ENCODE data around the gene SMIM45.

The SMIM45 gene

DNA sequence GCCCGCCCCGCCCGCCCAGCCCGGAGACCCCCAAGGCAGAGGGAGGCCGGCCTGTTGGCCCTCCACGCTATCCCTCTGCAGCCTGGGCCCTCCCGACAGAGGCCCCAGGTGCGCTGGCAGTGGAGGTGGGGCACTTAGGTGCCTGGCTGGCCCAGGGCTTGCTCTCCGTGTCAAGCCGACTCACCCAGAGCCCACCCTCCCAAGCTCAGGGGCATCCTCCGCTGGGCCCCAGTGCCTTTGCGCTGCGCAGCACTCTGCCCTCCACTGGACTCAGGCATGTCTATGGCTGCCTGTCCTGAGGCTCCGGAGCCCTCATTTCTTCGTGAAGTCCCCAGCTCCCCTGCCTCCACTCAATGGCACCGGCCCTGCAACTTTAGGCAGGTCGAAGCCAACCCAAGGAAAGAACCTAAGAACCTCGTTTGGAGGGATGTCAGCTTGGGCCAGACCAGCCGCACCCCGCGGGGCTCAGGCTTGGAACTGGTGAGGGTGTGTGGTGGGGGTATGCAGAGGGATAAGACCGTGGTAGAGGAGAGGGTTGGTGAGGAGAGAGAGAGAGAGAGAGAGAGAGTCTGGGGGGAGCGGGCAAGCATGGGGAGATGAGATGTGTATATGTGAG, 6.1 kb downstream of the SMIM45 start:
- no peaks in the 10 kb centered on the region for H3K4me1 ChIP-seq (ENCODE audit: insufficient read depth, low read length)
- Mint-ChIP-seq H3K4me1 (peaks cover 3 to 5% (median 4%) of the 10 kb centered on the region in 3 donors), H3K27ac (no peak overlapping the region), H3K9me3 (no peaks in the 10 kb centered on the region), H3K36me3 (no peaks in the 10 kb centered on the region), H3K27me3 (no peaks in the 10 kb centered on the region), H3K4me3 (peak overlapping the region in 1 of 7 donors; percentile 9)
- no peak for DNase-seq
- no peaks in the 10 kb centered on the region for H3K36me3 ChIP-seq (ENCODE audit: insufficient read depth, low read length)
- ChIA-PET CTCF (interaction anchor here (1.1 to 1.8 kb wide), 3 partner anchors 17 to 261 kb away, joined by 3 to 5 read pairs (median 4); no protein-coding TSS in a partner anchor), POLR2A (no interaction called here)
- H3K9me3 ChIP-seq (ENCODE audit: low read length): no peaks in the 10 kb centered on the region
- H3K27me3 ChIP-seq (ENCODE audit: insufficient read depth, low read length, poor library complexity, severe bottlenecking): no peaks in the 10 kb centered on the region
- no peak overlapping the region for H3K4me3 ChIP-seq (ENCODE audit: low read length)
- no peak overlapping the region for H3K27ac ChIP-seq (ENCODE audit: low read depth, low read length)

DNA sequence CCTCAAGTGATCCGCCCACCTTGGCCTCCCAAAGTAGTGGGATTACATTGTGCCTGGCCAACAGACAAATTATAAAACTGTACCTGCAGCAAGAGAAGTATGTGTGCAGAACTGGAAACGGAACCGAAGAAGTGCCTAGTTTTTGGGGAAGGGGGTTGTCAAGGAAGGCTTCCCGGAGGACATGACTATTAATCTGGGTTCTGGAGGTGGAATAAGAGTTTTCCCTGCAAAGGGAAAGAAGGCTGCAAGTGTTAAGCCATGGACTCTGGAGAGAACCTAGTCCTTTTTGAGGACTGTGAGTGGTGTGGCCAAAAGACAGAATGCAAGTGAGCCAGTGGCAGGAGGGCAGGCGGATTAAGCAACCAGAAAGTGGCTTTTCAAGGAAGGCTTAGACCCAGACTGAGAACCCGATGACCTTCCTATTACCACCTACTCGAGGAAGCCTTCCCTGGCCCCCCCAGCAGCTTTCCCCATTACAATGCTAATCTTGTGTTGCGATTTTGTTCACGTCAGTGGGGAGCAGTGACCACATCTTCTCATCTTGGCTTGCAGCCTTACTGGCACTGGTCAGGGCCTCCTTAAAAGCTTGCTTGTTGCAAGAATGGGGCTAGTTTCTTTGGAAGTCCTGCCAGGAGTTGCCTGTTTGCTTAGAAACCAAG, 11.6 kb downstream of the SMIM45 start:
- no peaks in the 10 kb centered on the region for H3K9me3 ChIP-seq (ENCODE audit: low read length)
- Mint-ChIP-seq H3K9me3 (no peaks in the 10 kb centered on the region), H3K4me3 (no peak overlapping the region), H3K27ac (peak overlapping the region in 2 of 8 donors; percentile 6 to 17), H3K36me3 (no peaks in the 10 kb centered on the region), H3K27me3 (peaks cover 0 to 3% of the 10 kb centered on the region in 2 donors), H3K4me1 (no peaks in the 10 kb centered on the region)
- ChIA-PET POLR2A (no interaction called here), CTCF (no interaction called here)
- H3K36me3 ChIP-seq (ENCODE audit: insufficient read depth, low read length): no peaks in the 10 kb centered on the region
- no peak for DNase-seq
- no peak overlapping the region for H3K27ac ChIP-seq (ENCODE audit: low read depth, low read length)
- no peaks in the 10 kb centered on the region for H3K27me3 ChIP-seq (ENCODE audit: insufficient read depth, low read length, poor library complexity, severe bottlenecking)
- no peaks in the 10 kb centered on the region for H3K4me1 ChIP-seq (ENCODE audit: insufficient read depth, low read length)
- no peak overlapping the region for H3K4me3 ChIP-seq (ENCODE audit: low read length)

GRCh38 chr22:41964112-41964491, 12.2 kb downstream of the SMIM45 start:
- Mint-ChIP-seq H3K9me3 (no peaks in the 10 kb centered on the region), H3K4me3 (no peak overlapping the region), H3K27me3 (peaks cover 0 to 3% of the 10 kb centered on the region in 2 donors), H3K27ac (peak overlapping the region in 1 of 8 donors; percentile 5), H3K4me1 (no peaks in the 10 kb centered on the region), H3K36me3 (no peaks in the 10 kb centered on the region)
- DNase-seq: no peak
- CTCF ChIA-PET: no interaction called here
- H3K4me1 ChIP-seq (ENCODE audit: insufficient read depth, low read length): no peaks in the 10 kb centered on the region
- POLR2A ChIA-PET: no interaction called here
- H3K27me3 ChIP-seq (ENCODE audit: insufficient read depth, low read length, poor library complexity, severe bottlenecking): no peaks in the 10 kb centered on the region
- no peak overlapping the region for H3K27ac ChIP-seq (ENCODE audit: low read depth, low read length)
- no peak overlapping the region for H3K4me3 ChIP-seq (ENCODE audit: low read length)
- H3K9me3 ChIP-seq (ENCODE audit: low read length): no peaks in the 10 kb centered on the region
- H3K36me3 ChIP-seq (ENCODE audit: insufficient read depth, low read length): no peaks in the 10 kb centered on the region

GRCh38 chr22:41966225-41966606, 14.3 kb downstream of the SMIM45 start:
- Mint-ChIP-seq H3K36me3 (no peaks in the 10 kb centered on the region), H3K27me3 (peaks cover 5 to 10% of the 10 kb centered on the region in 2 donors), H3K9me3 (no peaks in the 10 kb centered on the region), H3K27ac (no peak overlapping the region), H3K4me3 (no peak overlapping the region), H3K4me1 (no peaks in the 10 kb centered on the region)
- Histone ChIP-seq H3K9me3 (ENCODE audit: low read length) (no peaks in the 10 kb centered on the region), H3K36me3 (ENCODE audit: insufficient read depth, low read length) (no peaks in the 10 kb centered on the region), H3K4me1 (ENCODE audit: insufficient read depth, low read length) (no peaks in the 10 kb centered on the region), H3K27ac (ENCODE audit: low read depth, low read length) (no peak overlapping the region), H3K27me3 (ENCODE audit: insufficient read depth, low read length, poor library complexity, severe bottlenecking) (no peaks in the 10 kb centered on the region), H3K4me3 (ENCODE audit: low read length) (no peak overlapping the region)
- ChIA-PET POLR2A (interaction anchor here (0.7 kb wide), 1 partner anchor 168 kb away, joined by 5 read pairs; no protein-coding TSS in a partner anchor), CTCF (interaction anchor here (0.9 to 1.5 kb wide), 3 partner anchors 469 to 472 kb away, joined by 3 to 6 read pairs (median 3); no protein-coding TSS in a partner anchor)
- DNase-seq: no peak

DNA sequence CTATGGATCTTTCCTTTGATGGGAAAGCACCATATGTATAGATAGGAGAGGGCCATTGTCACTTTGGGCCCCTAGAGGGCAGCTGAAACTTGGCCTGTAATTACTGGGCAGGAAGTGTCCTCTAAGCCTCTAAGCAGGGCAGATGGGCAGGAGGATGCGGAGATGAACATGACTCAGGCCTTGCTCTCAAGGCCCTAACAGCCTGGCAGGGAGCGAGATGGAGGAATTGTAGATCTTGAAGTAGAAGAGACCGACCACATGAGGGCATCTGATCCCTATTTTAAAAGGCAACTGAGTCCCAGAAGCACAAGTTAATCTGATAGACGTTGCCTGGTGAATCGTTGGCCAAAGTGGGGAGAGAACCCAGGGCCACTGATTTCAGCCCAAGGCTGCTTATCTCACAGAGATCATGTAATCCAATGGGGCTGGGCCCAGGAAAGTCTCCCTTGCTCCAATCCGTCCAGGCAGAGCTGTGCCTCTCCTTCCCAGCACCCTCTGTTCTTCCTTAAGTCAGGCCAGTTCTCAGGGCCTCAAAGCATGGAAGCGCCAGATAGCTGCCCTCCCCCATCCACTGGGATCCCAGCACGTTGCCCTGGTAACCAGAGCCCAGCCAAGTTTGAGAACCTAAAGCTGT, 14.8 kb downstream of the SMIM45 start:
- Histone ChIP-seq H3K4me1 (ENCODE audit: insufficient read depth, low read length) (no peaks in the 10 kb centered on the region), H3K27ac (ENCODE audit: low read depth, low read length) (no peak overlapping the region), H3K4me3 (ENCODE audit: low read length) (no peak overlapping the region), H3K36me3 (ENCODE audit: insufficient read depth, low read length) (no peaks in the 10 kb centered on the region), H3K27me3 (ENCODE audit: insufficient read depth, low read length, poor library complexity, severe bottlenecking) (no peaks in the 10 kb centered on the region), H3K9me3 (ENCODE audit: low read length) (no peaks in the 10 kb centered on the region)
- Mint-ChIP-seq H3K4me3 (no peak overlapping the region), H3K9me3 (no peaks in the 10 kb centered on the region), H3K4me1 (no peaks in the 10 kb centered on the region), H3K27me3 (peaks cover 5 to 14% of the 10 kb centered on the region in 2 donors), H3K36me3 (no peaks in the 10 kb centered on the region), H3K27ac (no peak overlapping the region)
- CTCF ChIA-PET: interaction anchor here (0.9 to 2.6 kb wide), 5 partner anchors 125 to 478 kb away, joined by 3 to 11 read pairs (median 3); no protein-coding TSS in a partner anchor
- peak in 2 of 5 donors; percentile 20 to 33 for DNase-seq
- POLR2A ChIA-PET: interaction anchor here (0.7 kb wide), 1 partner anchor 168 kb away, joined by 5 read pairs; no protein-coding TSS in a partner anchor

DNA sequence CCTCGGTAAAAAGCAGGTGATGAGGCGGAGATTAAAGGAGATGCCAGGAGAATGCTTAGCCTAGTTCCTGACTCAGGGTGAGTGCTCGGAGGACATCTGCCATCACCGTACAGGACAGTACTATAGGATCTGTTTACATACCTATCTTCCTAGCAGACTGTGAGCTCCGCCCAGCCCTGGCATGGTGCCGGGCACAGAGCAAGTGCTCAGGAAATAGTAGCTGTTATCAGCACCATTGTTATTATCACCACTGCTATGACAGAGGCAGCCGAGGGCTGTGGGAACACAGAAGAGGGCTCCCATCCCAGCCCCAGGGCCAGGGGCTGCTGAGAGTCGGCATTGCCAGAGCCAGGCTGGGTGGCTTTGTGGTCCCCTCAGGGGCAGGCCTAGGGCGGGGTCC, 16.7 kb downstream of the SMIM45 start:
- Mint-ChIP-seq H3K27me3 (peaks cover 5 to 24% of the 10 kb centered on the region in 2 donors), H3K36me3 (no peaks in the 10 kb centered on the region), H3K4me1 (no peaks in the 10 kb centered on the region), H3K27ac (no peak overlapping the region), H3K4me3 (no peak overlapping the region), H3K9me3 (no peaks in the 10 kb centered on the region)
- H3K27ac ChIP-seq (ENCODE audit: low read depth, low read length): no peak overlapping the region
- no peaks in the 10 kb centered on the region for H3K4me1 ChIP-seq (ENCODE audit: insufficient read depth, low read length)
- no peak for DNase-seq
- ChIA-PET POLR2A (no interaction called here), CTCF (interaction anchor here (0.6 to 2.6 kb wide), 3 partner anchors 9 to 476 kb away, joined by 3 to 11 read pairs (median 3); no protein-coding TSS in a partner anchor)
- no peak overlapping the region for H3K4me3 ChIP-seq (ENCODE audit: low read length)
- peaks cover 7% of the 10 kb centered on the region for H3K27me3 ChIP-seq (ENCODE audit: insufficient read depth, low read length, poor library complexity, severe bottlenecking)
- H3K36me3 ChIP-seq (ENCODE audit: insufficient read depth, low read length): no peaks in the 10 kb centered on the region
- no peaks in the 10 kb centered on the region for H3K9me3 ChIP-seq (ENCODE audit: low read length)

- no peaks in the 10 kb centered on the region for H3K36me3 Mint-ChIP-seq
- no peak within 1 kb of the TSS for H3K4me3 Mint-ChIP-seq
- peaks cover 4 to 24% of the 10 kb centered on the region in 2 donors for H3K27me3 Mint-ChIP-seq
- H3K27ac Mint-ChIP-seq: peak within 1 kb of the TSS in 2 of 8 donors; percentile 11 to 26
- Histone ChIP-seq H3K27me3 (ENCODE audit: insufficient read depth, low read length, poor library complexity, severe bottlenecking) (peaks cover 7% of the 10 kb centered on the region), H3K36me3 (ENCODE audit: insufficient read depth, low read length) (no peaks in the 10 kb centered on the region), H3K4me1 (ENCODE audit: insufficient read depth, low read length) (no peaks in the 10 kb centered on the region), H3K27ac (ENCODE audit: low read depth, low read length) (no peak within 1 kb of the TSS), H3K4me3 (ENCODE audit: low read length) (no peak within 1 kb of the TSS), H3K9me3 (ENCODE audit: low read length) (no peaks in the 10 kb centered on the region)
- no peaks in the 10 kb centered on the region for H3K4me1 Mint-ChIP-seq
- POLR2A ChIA-PET: no interaction called here
- no peaks in the 10 kb centered on the region for H3K9me3 Mint-ChIP-seq
- DNase-seq: no peak
- CTCF ChIA-PET: interaction anchor here (2.6 kb wide), 1 partner anchor 475 kb away, joined by 11 read pairs; no protein-coding TSS in a partner anchor
Observed at GRCh38 chr22:41969110-41969646, 17.2 kb downstream of the SMIM45 start, which contains the start of gene SEPTIN3. Gene SEPTIN3, plus strand, starts transcription at chr22:41969443. Its CDS starts 2,050 bp downstream, at chr22:41971493.
